Activated naive CD8-positive, alpha-beta T cell (primary cell): ENCODE results near the gene FOXQ1.
"Not testable (repeated sequence)": the region's sequence is repeated elsewhere in the genome, so short reads cannot be mapped to it uniquely, and the experiment has no call there.

ENCODE experiments used
- H3K27ac Mint-ChIP-seq: one replicate; pipeline ENCODE4 v1.8.0; 2021; ENCODE audit warnings: mixed read lengths
- H3K27me3 Mint-ChIP-seq: one replicate; pipeline ENCODE4 v1.8.0; 2021; ENCODE audit warnings: mixed read lengths
- H3K36me3 Mint-ChIP-seq: one replicate; pipeline ENCODE4 v1.8.0; 2021; ENCODE audit warnings: mixed read lengths
- H3K4me1 Mint-ChIP-seq: one replicate; pipeline ENCODE4 v1.8.0; 2021; ENCODE audit warnings: low read depth, mixed read lengths
- H3K4me3 Mint-ChIP-seq: one replicate; pipeline ENCODE4 v1.8.0; 2021; ENCODE audit warnings: mild to moderate bottlenecking, mixed read lengths
- H3K9me3 Mint-ChIP-seq: one replicate; pipeline ENCODE4 v1.8.0; 2021; ENCODE audit warnings: low read depth, mixed read lengths

The FOXQ1 gene

GRCh38 chr6:1312203-1312472 is 240 bp downstream of the FOXQ1 start:
- H3K9me3 Mint-ChIP-seq, result no peaks in the 10 kb centered on the region
- H3K4me3 Mint-ChIP-seq, result peak overlapping the region; percentile 69
- H3K27ac Mint-ChIP-seq, result peak overlapping the region; percentile 61
- H3K4me1 Mint-ChIP-seq, result peaks cover 27% of the 10 kb centered on the region
- no peaks in the 10 kb centered on the region for H3K36me3 Mint-ChIP-seq
- peaks cover 37% of the 10 kb centered on the region for H3K27me3 Mint-ChIP-seq

GRCh38 chr6:1312473-1313367 is 822 bp downstream of the FOXQ1 start:
- peaks cover 37% of the 10 kb centered on the region for H3K27me3 Mint-ChIP-seq
- peaks cover 27% of the 10 kb centered on the region for H3K4me1 Mint-ChIP-seq
- H3K27ac Mint-ChIP-seq, result peak overlapping the region; percentile 61
- H3K4me3 Mint-ChIP-seq, result peak overlapping the region; percentile 69
- no peaks in the 10 kb centered on the region for H3K9me3 Mint-ChIP-seq
- H3K36me3 Mint-ChIP-seq, result no peaks in the 10 kb centered on the region

GRCh38 chr6:1313384-1313766 is 1.5 kb downstream of the FOXQ1 start:
- H3K4me1 Mint-ChIP-seq, result peaks cover 27% of the 10 kb centered on the region

GRCh38 chr6:1313767-1314503 is 2.0 kb downstream of the FOXQ1 start:
- H3K4me3 Mint-ChIP-seq, result peak overlapping the region; percentile 73
- peaks cover 27% of the 10 kb centered on the region for H3K4me1 Mint-ChIP-seq
- peaks cover 38% of the 10 kb centered on the region for H3K27me3 Mint-ChIP-seq
- H3K27ac Mint-ChIP-seq, result no peak overlapping the region
- H3K9me3 Mint-ChIP-seq, result no peaks in the 10 kb centered on the region
- H3K36me3 Mint-ChIP-seq, result no peaks in the 10 kb centered on the region

More at GRCh38 chr6:1313384-1313766, 1.5 kb downstream of the FOXQ1 start:
- Mint-ChIP-seq H3K4me3 (no peak overlapping the region), H3K36me3 (no peaks in the 10 kb centered on the region), H3K27me3 (peaks cover 40% of the 10 kb centered on the region), H3K27ac (no peak overlapping the region), H3K9me3 (no peaks in the 10 kb centered on the region)

- H3K9me3 Mint-ChIP-seq, result no peaks in the 10 kb centered on the region
These were observed 2.7 kb downstream of the FOXQ1 start for GRCh38 chr6:1314617-1315016.

GRCh38 chr6:1315201-1315559 is 3.3 kb downstream of the FOXQ1 start:
- no peaks in the 10 kb centered on the region for H3K36me3 Mint-ChIP-seq
- H3K27ac Mint-ChIP-seq, result no peak overlapping the region
- H3K4me1 Mint-ChIP-seq, result peaks cover 27% of the 10 kb centered on the region
- peaks cover 36% of the 10 kb centered on the region for H3K27me3 Mint-ChIP-seq
- H3K4me3 Mint-ChIP-seq, result peak overlapping the region; percentile 81
- H3K9me3 Mint-ChIP-seq, result no peaks in the 10 kb centered on the region

More at GRCh38 chr6:1314617-1315016, 2.7 kb downstream of the FOXQ1 start:
- H3K27me3 Mint-ChIP-seq, result peaks cover 38% of the 10 kb centered on the region
- no peaks in the 10 kb centered on the region for H3K36me3 Mint-ChIP-seq
- no peak overlapping the region for H3K4me3 Mint-ChIP-seq
- no peak overlapping the region for H3K27ac Mint-ChIP-seq
- peaks cover 27% of the 10 kb centered on the region for H3K4me1 Mint-ChIP-seq

- Mint-ChIP-seq H3K4me1 (peaks cover 23% of the 10 kb centered on the region), H3K9me3 (no peaks in the 10 kb centered on the region), H3K27ac (no peak overlapping the region), H3K27me3 (peaks cover 32% of the 10 kb centered on the region), H3K4me3 (peak overlapping the region; percentile 81), H3K36me3 (no peaks in the 10 kb centered on the region)
These were observed 3.9 kb downstream of the FOXQ1 start for GRCh38 chr6:1315560-1316386.

GRCh38 chr6:1316489-1316971 is 4.6 kb downstream of the FOXQ1 start:
- no peak overlapping the region for H3K27ac Mint-ChIP-seq

GRCh38 chr6:1317302-1317815 is 5.5 kb downstream of the FOXQ1 start:
- Mint-ChIP-seq H3K4me1 (peaks cover 15% of the 10 kb centered on the region), H3K27me3 (peaks cover 24% of the 10 kb centered on the region), H3K36me3 (no peaks in the 10 kb centered on the region), H3K4me3 (peak overlapping the region; percentile 75), H3K27ac (no peak overlapping the region), H3K9me3 (no peaks in the 10 kb centered on the region)

More at GRCh38 chr6:1316489-1316971, 4.6 kb downstream of the FOXQ1 start:
- H3K36me3 Mint-ChIP-seq, result no peaks in the 10 kb centered on the region
- H3K27me3 Mint-ChIP-seq, result peaks cover 27% of the 10 kb centered on the region
- H3K4me1 Mint-ChIP-seq, result peaks cover 19% of the 10 kb centered on the region
- no peaks in the 10 kb centered on the region for H3K9me3 Mint-ChIP-seq
- H3K4me3 Mint-ChIP-seq, result peak overlapping the region; percentile 81

GRCh38 chr6:1318036-1318435 is 6.1 kb downstream of the FOXQ1 start:
- Mint-ChIP-seq H3K4me1 (peaks cover 14% of the 10 kb centered on the region), H3K27me3 (peaks cover 23% of the 10 kb centered on the region), H3K9me3 (no peaks in the 10 kb centered on the region), H3K27ac (no peak overlapping the region), H3K36me3 (no peaks in the 10 kb centered on the region), H3K4me3 (peak overlapping the region; percentile 75)

- H3K27ac Mint-ChIP-seq, result not testable (repeated sequence)
These were observed 6.7 kb downstream of the FOXQ1 start for GRCh38 chr6:1318584-1318983.

GRCh38 chr6:1321738-1322137 is 9.8 kb downstream of the FOXQ1 start:
- no peak overlapping the region for H3K4me3 Mint-ChIP-seq
- peaks cover 10% of the 10 kb centered on the region for H3K27me3 Mint-ChIP-seq
- H3K27ac Mint-ChIP-seq, result no peak overlapping the region
- H3K4me1 Mint-ChIP-seq, result no peaks in the 10 kb centered on the region
- no peaks in the 10 kb centered on the region for H3K36me3 Mint-ChIP-seq
- H3K9me3 Mint-ChIP-seq, result no peaks in the 10 kb centered on the region

More at GRCh38 chr6:1318584-1318983, 6.7 kb downstream of the FOXQ1 start:
- not testable (repeated sequence) for H3K36me3 Mint-ChIP-seq, H3K4me3 Mint-ChIP-seq, H3K9me3 Mint-ChIP-seq
- peaks cover 23% of the 10 kb centered on the region for H3K27me3 Mint-ChIP-seq
- peaks cover 14% of the 10 kb centered on the region for H3K4me1 Mint-ChIP-seq

GRCh38 chr6:1322156-1322555 is 10.3 kb downstream of the FOXQ1 start:
- H3K27me3 Mint-ChIP-seq, result peaks cover 12% of the 10 kb centered on the region

GRCh38 chr6:1322696-1323219 is 10.9 kb downstream of the FOXQ1 start:
- Mint-ChIP-seq H3K4me3 (no peak overlapping the region), H3K27ac (no peak overlapping the region), H3K27me3 (peaks cover 12% of the 10 kb centered on the region), H3K9me3 (no peaks in the 10 kb centered on the region), H3K4me1 (no peaks in the 10 kb centered on the region), H3K36me3 (no peaks in the 10 kb centered on the region)

More at GRCh38 chr6:1322156-1322555, 10.3 kb downstream of the FOXQ1 start:
- no peaks in the 10 kb centered on the region for H3K9me3 Mint-ChIP-seq
- no peak overlapping the region for H3K4me3 Mint-ChIP-seq
- no peaks in the 10 kb centered on the region for H3K4me1 Mint-ChIP-seq
- no peak overlapping the region for H3K27ac Mint-ChIP-seq
- H3K36me3 Mint-ChIP-seq, result no peaks in the 10 kb centered on the region
